GM18499 (cell line): ENCODE data around the gene ERO1B.

Experiments
- ATAC-seq: cut with Tn5 transposase; IDR thresholded peaks from one replicate; pipeline ENCODE4 v1.9.1; 2021; ENCODE audit warnings: moderate number of reproducible peaks; ENCODE audit not compliant: insufficient read depth, unreplicated experiment

The ERO1B gene

DNA sequence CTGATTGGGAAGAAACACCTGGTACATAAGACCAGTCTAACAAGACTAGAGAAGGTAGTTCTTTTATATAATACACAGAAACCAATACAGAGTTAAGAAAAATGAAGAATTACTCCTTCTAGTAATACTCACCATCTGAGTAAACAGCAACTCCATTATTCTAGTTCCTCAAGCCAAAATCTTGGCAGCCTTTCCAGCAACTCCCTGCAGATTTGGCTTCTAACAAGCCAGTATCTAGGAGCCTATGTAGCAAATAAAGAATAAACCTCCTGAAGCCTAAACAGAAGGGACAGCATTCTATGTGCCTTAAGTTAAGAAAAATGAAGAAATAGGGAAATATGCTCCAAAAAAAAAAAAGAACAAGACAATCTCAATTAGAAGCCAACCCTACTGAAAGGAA is 24.5 kb downstream of the ERO1B start:
- no peak for ATAC-seq

DNA sequence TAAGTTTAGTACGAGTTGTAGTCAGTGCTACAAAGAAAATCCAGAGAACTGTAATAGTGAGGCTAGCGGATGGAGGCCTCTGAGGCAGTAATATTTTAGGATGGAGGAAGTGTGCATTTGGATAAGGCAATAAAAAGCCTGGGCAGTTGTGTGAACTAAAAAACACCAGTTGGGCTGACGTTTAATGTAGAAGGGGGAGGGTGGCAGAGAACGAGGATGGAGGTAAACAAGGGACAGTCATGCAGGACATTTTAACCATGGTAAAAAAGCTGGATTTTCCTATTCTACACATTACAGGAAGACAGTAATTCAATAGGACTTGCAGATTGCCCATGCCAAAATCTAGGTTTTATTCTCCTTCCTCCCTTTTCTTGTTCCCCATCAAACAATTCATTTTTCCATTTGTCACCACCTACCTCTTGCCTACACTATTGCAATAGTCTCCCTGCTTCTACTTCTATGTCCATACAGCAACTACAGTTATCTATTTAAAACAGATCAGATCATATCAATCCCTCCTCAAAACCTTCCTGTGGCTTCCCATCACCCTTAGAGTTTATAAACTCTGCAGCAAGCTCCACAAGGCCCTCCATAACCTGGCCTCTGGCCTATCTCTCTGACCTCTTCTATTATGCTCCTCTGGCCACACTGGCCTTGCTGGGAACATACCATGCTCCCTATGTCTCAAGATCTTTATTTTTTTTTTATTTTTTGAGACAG is 27.7 kb downstream of the ERO1B start:
- no peak for ATAC-seq

DNA sequence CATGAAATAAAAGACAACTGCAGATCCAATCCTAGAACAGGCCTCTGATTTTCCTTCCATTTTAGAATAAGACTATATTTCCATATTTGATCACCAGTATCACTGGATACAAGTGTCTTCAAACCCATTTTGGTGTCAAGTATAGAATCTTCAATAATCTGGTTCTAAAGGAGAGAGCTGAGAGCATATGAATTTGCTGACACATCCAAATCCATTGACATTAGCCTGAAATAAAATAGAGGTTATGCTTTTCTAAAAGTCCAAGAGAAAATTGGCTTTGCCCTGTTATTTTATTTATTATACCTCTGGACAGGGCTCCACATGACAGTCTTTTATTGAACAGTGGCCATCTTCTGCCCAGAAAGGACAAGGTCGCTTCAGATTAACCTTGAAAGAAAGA is 28.6 kb downstream of the ERO1B start:
- no peak for ATAC-seq

DNA sequence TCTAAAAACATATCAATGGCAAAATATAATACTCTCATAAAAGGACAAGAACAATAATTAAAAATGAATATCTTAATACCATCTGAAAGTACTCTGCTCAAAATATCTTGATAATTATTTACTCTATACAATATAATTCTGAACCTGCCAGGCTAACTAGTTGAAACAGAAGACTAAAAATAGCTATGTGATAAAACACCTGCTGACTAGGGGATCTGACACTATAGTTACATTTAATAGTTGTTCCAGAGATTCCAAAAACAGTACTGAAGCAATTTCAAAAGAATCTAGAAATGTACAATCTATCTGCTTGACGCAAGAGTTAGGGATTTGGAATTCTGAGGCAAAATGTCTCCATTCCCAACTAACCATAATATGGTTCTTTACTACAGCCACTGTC is 30.2 kb downstream of the ERO1B start:
- no peak for ATAC-seq

DNA sequence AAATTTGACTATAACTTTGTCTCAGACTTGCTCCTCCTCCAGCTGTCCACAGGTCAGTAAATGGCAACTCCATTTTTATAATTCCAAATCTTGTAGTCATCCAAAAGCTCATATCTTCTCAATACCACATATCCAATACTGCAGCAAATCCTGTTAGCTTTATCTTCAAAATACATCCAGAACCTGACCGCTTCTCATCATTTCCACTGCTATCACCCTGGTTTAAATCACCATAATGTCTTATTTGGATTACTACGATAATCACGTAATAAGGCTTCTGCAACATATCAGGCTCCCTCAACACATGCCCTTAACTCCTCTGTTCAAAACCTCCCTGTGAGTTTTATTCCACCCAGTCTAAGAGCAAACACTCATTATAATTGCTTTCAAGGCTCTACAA is 34.5 kb downstream of the ERO1B start:
- no peak for ATAC-seq

DNA sequence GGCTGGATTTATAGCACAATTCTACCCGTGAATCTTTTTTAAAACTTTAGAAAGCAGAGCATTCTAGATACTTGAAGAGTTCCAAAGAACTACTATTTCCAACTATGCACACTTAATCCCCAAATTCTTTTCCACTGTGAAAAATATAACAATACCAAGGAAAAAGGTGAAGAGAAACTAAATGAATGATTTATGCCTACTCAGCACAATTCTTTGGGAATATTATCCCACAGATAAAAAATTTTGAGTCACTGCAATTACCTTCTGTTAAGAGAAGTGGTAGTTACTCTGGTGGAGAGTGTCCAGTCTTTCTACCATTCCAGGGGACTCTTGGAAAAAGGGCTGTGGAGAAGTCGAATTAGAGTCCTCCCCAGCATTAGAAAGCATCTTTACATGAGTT is 39.2 kb downstream of the ERO1B start:
- no peak for ATAC-seq

DNA sequence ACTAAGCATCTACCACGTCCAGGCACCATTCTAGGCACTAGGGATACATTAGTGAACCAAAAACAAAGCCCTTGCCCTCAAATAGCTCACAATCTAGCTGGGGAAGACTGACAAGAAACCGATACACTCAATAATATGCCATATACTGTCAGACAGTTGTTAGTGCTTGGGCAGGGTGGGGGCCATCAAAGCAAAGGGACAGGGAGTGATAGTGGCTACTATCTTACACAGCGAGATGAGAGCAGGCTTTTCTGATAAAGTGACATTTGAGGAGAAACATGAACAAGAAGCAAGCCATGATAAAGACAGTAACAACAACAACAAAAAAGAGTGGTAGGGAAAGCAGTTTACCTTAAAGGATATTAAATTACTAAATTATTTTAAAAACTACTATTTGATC is 41.1 kb downstream of the ERO1B start:
- ATAC-seq: no peak

DNA sequence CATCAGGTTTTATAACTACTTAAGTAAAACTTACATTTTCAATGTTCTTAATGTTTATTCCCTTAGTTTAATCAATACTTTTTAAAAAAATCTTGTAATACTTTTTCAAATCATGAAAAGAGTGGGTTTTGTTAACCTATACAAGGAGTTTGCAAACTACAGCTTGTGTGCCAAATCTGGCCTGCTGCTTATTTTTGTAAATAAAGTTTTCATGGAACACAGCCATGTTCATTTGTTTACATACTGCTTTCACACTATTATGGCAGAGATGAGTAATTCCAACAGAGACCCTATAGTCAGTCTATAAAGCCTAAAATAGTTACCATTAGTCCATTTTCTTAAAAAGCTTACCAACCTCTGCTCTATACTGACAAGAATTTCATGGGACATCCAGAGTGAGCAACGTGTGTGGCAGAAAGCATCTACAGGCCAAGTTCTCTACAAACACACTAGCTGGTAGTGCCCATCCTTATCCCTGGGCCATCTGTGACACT is 42.6 kb downstream of the ERO1B start:
- ATAC-seq: no peak

DNA sequence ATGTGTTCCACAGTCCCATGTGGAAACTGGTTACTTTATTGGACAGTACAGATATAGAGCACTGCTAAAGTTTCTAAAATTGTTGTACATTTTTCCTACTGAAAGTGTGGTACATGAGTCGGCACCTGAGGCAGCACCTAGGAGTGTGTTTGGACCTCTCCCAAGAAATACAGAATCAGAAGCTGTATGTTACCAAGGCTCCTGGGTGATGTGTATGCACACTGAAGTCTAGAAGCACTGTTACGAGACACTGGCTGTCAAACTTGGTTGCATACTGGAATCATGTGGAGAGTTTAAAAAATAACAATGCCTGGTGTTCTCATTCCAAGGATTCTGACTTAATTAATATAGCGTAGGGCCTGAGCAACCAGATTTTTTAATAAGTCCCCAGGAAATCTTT is 46.6 kb downstream of the ERO1B start:
- no peak for ATAC-seq

DNA sequence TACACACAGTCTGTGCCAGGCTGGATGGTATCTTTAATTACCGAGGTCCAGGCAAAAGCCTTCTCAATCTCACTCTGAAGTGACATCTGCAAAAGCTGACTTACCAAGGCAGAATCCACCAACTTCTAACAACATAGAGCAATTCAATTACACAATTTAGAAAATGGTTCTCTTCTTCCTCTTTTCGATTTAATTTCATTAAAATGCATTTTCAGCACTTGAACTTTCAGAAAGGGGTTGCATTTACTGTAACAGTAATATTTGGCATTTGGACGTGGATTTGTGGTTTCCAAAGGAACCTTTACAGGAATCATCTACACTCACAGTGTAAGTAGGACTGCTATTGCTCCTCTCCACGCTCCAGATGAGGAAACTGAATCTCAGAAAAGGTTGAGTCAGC is 53.3 kb downstream of the ERO1B start:
- ATAC-seq: no peak

DNA sequence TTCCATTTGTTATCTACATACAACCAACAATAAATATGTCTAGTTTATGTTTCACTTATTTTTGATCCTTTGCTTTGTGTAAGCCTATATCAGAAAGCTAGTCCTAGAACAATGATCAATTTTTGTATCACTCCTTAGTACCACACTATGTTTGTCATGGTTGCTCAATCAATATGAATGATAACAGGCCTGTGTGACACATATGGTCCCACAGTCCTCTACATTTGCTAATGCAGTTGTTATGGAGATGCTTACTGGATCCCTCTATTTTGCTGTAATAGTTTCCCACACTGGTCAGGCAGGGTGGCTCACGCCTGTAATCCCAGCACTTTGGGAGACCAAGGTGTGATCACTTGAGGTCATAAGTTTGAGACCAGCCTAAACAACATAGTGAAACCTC is 59.1 kb downstream of the ERO1B start:
- no peak for ATAC-seq

DNA sequence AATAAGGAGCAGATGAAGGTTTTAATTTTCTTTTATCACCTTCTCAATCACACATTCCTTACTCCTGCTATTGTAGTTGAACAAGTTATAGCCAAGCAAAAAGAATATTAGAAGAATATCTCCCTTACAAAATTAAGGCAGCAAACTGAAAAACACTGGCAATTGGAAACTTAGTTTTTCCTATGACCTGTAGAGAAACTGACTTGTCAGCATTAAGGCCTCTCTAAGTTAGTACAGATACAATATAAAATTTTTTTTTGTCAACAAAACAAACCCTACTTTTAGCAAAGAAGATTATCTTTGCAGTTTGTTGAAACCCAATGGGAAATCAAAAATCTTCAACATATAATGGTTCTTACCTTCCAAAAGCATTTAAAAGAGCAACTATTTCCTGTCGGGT is 61.3 kb downstream of the ERO1B start:
- no peak for ATAC-seq

DNA sequence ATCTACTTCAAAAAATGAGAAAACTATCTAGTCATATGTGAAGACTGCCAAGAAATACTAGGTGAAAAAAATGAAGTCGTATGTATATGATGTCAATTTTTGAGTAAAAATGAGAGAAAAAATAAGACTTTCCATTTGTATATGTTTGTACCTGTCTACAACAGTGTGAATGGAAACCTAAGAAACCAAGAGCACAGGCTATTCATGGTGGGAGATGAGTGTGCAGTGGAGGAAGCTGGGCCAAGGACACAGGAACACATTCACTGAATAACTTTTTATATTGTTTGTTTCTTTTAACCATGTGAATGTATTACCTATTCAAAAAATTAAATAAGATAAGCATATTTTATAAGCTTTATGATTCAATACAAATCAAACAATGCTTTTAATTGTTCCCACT is 67.0 kb downstream of the ERO1B start:
- no peak for ATAC-seq

DNA sequence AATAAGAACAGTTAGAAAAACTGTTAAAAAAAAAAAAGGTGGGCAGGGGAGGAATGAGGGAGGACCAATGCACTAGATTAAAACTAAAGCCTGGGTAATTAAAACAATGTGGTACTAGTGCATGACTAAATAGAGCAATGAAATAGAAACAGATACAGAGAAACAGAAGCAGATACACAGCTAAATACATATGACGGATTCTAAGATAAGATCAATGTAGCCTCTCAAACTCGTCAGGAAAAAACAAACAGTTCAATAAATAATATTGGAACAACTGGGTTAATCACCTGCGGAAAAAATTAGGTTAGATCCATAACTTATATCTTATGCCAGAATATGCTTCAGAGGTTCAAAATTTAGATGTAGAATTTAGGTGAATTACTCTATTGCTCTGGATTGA is 68.2 kb downstream of the ERO1B start:
- no peak for ATAC-seq

DNA sequence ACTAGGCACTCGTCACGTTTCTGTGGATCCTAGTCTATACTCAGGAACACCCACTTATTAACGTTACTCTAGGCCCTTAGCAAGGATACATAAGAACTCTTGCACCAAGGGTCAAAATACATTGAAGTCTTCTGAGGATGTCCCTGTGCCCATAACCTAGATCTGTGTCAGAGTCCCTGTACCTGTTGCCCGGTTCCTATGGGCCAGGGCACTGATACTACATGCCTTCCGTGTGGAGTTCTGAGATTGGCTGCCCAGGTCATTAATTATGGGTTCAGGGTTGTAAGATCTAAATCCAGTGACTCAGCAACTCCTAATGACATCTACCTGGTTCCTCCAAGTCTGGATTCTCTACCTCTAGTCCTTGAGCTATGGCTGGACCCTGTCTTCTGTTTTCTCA is 69.9 kb downstream of the ERO1B start:
- ATAC-seq: no peak

DNA sequence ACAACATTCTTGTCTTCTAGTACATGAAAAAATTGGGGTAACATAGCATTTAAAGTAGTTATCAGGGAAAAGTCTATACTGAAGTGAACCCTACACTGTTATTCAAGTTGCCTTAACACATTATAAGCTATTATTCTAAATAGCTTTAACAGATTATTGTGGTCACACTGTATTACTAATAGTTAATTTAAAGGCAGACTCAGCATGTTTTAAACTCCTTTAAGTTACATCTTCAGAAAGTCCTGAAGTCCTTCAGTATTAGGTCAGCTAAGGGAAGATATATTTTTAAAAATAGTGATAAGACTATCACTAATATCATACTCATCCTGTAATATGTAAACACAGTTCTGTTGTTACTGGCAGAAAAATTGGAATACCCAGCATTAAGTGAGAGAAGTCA is 72.0 kb downstream of the ERO1B start:
- ATAC-seq: no peak

DNA sequence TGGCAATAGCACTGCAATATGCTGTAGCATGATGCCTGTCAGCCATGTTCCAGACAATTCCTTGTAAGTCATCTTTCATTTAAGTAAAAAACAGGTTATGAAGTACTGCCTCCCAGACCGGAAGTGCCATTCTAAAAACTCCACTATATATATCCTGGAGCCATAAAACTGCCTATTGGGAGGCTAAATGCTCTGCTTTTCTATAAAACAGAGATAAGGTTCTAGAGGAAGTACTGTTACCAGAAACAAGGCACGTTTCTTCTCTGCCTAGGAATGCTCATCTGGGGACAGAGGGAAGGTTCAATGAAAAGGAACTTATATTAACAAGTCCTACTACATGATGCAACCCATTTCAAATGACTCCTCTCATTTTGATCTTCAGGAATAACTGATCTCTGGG is 72.6 kb downstream of the ERO1B start:
- ATAC-seq: no peak

DNA sequence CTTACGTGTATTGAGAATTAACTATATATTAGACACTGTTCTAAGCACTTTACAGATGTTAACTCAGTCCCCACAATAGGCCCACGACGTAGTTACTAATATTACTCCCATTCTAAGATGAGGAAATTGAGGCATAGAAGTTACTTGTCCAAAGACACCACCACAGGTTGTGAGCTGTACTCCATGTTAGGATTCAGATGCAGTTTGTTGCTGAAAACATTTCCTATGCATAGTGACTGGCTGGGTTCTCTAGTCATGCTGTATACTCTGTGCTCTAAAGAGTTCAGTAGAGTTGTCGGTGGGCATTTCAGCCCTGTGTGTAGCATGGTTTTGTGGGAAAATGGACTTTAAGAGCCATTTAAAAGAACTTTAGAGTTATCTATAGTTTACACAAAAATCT is 74.2 kb downstream of the ERO1B start:
- ATAC-seq: no peak

DNA sequence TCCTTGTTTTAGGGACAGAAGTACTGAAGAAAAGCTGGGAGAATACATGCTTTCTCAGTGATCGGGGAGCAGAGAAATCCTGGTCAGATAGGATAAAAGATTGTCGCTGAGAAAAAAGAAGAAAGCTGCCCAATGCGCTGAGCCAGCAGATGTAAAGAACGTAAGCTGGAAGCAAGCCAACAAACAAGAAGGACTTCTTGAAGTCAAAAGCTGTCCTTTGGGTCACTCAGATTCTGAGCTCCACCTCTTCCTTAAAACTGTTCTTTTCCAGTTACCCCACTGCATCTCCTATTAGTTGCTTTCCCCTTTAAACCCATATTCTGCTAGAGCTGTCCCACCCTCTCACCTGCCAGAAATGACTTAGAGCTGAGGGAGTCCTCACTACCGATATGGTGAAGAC is 74.6 kb downstream of the ERO1B start:
- no peak for ATAC-seq

DNA sequence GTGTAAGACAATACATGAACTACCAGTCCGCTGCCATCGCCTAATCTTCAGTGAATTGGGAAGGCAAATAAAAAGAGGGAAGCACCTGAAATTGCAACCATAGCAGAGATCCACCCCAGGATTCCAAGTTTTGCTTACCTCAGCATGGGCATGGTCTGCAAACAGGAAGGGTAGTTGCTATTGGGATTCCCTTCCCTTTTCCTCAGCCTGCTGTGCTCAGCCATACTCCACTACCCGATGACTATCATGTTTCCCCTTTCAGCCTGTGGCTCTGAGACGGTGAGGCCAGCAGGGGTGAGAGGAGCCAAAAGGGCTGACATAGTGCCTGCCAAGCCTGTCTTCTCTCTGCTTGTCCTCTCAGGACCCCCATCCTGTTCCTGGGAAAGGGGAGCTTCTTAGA is 75.2 kb downstream of the ERO1B start:
- no peak for ATAC-seq

DNA sequence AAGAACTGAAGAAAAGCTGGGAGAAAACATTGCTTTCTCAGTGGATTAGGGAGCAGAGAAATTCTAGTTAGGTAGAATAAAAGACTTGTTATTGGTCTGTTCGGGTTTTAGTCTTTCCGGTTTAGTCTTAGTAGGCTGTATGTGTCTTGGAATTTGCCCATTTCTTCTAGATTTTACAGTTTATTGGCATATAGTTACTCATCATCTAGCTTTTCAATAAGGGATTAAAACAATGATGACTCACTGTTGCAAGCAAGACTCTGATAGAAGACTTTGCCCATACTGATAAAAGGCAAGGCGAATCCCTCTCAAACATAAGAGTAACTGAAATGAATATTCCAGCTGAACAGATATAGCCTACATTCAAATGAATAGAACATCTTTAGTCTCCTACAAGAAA is 77.1 kb downstream of the ERO1B start:
- ATAC-seq: no peak

DNA sequence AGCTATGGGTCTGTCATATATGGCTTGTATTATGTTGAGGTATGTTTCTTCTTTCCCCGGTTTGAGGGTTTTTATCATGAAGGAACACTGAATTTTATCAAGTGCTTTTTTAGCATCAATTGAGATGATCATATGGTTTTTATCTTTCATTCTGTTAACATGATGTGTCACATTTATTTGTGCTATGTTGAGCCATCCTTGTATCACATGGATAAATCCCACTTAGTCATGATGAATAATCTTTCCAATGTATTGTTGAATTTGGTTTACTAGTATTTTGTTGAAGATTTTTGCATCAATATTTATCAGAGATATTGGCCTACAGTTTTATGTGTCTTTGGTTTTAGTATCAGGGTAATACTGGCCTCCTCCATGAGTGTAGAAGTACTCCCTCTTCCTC is 77.7 kb downstream of the ERO1B start:
- no peak for ATAC-seq

DNA sequence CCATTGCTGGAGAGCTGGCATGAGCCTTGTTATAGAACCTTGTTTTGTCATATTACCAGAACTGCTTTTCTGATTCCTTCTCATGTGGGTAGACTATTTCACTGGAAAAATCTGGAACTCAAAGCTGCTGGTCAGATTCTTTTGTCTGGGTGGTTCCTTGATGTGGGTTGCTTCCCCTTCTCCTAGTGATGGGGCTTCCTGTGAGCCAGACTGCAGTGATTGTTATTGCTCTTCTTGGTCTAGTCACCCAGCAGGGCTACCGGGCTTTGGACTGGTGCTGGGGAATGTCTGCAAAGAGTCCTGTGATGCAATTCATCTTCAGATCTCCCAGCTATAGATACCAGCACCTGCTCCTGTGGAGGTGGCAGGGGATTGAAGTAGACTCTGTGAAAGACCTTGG is 80.0 kb downstream of the ERO1B start:
- no peak for ATAC-seq
